GM19025 (cell line): Measurements from ENCODE around the gene MALT1.

Source experiments
- ATAC-seq: cut with Tn5 transposase; IDR thresholded peaks from one replicate; pipeline ENCODE4 v1.9.1; 2021; ENCODE audit warnings: mild to moderate bottlenecking, low read depth, moderate library complexity; ENCODE audit not compliant: unreplicated experiment

Gene MALT1

GRCh38 chr18:58793361-58793760 lies 122.1 kb downstream of the MALT1 start:
- ATAC-seq: no peak

GRCh38 chr18:58796220-58796619 lies 125.0 kb downstream of the MALT1 start:
- ATAC-seq: no peak

GRCh38 chr18:58800582-58800981 lies 129.3 kb downstream of the MALT1 start:
- no peak for ATAC-seq

- ATAC-seq: no peak
These were observed 131.7 kb downstream of the MALT1 start for GRCh38 chr18:58802959-58803358.

- ATAC-seq: no peak
These were observed 132.7 kb downstream of the MALT1 start for GRCh38 chr18:58803978-58804377.
